ENCODE data around the gene DOCK11.

Gene DOCK11

GRCh38 chrX:118632862-118633261 is 137.2 kb downstream of the DOCK11 start:
- Histone ChIP-seq H3K27ac (ENCODE audit: low read depth, low read length, poor library complexity, severe bottlenecking) (no peak overlapping the region), H3K27me3 (ENCODE audit: insufficient read depth, low read length) (no peaks in the 10 kb centered on the region), H3F3A (ENCODE audit: insufficient read depth, low read length) (no peaks in the 10 kb centered on the region), H3K36me3 (ENCODE audit: insufficient read depth, low read length) (peaks cover 23% of the 10 kb centered on the region), H3K9me2 (ENCODE audit: low read depth, low read length) (no peaks in the 10 kb centered on the region), H4K20me1 (ENCODE audit: insufficient read depth, low read length) (no peaks in the 10 kb centered on the region), H2AFZ (ENCODE audit: low read length) (no peak overlapping the region), H3K79me2 (ENCODE audit: insufficient read depth, low read length) (no peaks in the 10 kb centered on the region), H3K4me2 (ENCODE audit: low read length) (no peak overlapping the region), H3K4me3 (ENCODE audit: low read depth, low read length, poor library complexity, severe bottlenecking) (no peak overlapping the region), H3K9me3 (ENCODE audit: low read length) (no peaks in the 10 kb centered on the region), H3K9ac (ENCODE audit: low read length) (no peak overlapping the region), H3K4me1 (ENCODE audit: insufficient read depth, low read length, severe bottlenecking) (peaks cover 11% of the 10 kb centered on the region)
- TF ChIP-seq EZH2 (IDR thresholded peaks at IDR 0.05; ENCODE audit: borderline replicate concordance, low read length) (no peak), CTCF (IDR thresholded peaks at IDR 0.05; ENCODE audit: low read length) (no peak)

GRCh38 chrX:118633530-118633929 is 137.9 kb downstream of the DOCK11 start:
- TF ChIP-seq CTCF (IDR thresholded peaks at IDR 0.05; ENCODE audit: low read length), result no peak
- TF ChIP-seq EZH2 (IDR thresholded peaks at IDR 0.05; ENCODE audit: borderline replicate concordance, low read length), result no peak
- Histone ChIP-seq H3K9me2 (ENCODE audit: low read depth, low read length) (no peaks in the 10 kb centered on the region), H3K4me2 (ENCODE audit: low read length) (no peak overlapping the region), H3K36me3 (ENCODE audit: insufficient read depth, low read length) (peaks cover 24% of the 10 kb centered on the region), H3K79me2 (ENCODE audit: insufficient read depth, low read length) (no peaks in the 10 kb centered on the region), H3F3A (ENCODE audit: insufficient read depth, low read length) (no peaks in the 10 kb centered on the region), H4K20me1 (ENCODE audit: insufficient read depth, low read length) (no peaks in the 10 kb centered on the region), H3K27me3 (ENCODE audit: insufficient read depth, low read length) (no peaks in the 10 kb centered on the region), H3K9ac (ENCODE audit: low read length) (no peak overlapping the region), H3K27ac (ENCODE audit: low read depth, low read length, poor library complexity, severe bottlenecking) (no peak overlapping the region), H3K4me1 (ENCODE audit: insufficient read depth, low read length, severe bottlenecking) (peaks cover 11% of the 10 kb centered on the region), H3K4me3 (ENCODE audit: low read depth, low read length, poor library complexity, severe bottlenecking) (no peak overlapping the region), H3K9me3 (ENCODE audit: low read length) (no peaks in the 10 kb centered on the region), H2AFZ (ENCODE audit: low read length) (no peak overlapping the region)

GRCh38 chrX:118634336-118634735 is 138.7 kb downstream of the DOCK11 start:
- Histone ChIP-seq H3K9me3 (ENCODE audit: low read length) (no peaks in the 10 kb centered on the region), H3K27me3 (ENCODE audit: insufficient read depth, low read length) (no peaks in the 10 kb centered on the region), H3K9ac (ENCODE audit: low read length) (no peak overlapping the region), H3K36me3 (ENCODE audit: insufficient read depth, low read length) (peaks cover 24% of the 10 kb centered on the region), H3K4me1 (ENCODE audit: insufficient read depth, low read length, severe bottlenecking) (peaks cover 11% of the 10 kb centered on the region), H3F3A (ENCODE audit: insufficient read depth, low read length) (no peaks in the 10 kb centered on the region), H4K20me1 (ENCODE audit: insufficient read depth, low read length) (no peaks in the 10 kb centered on the region), H3K4me2 (ENCODE audit: low read length) (no peak overlapping the region), H3K9me2 (ENCODE audit: low read depth, low read length) (no peaks in the 10 kb centered on the region), H3K79me2 (ENCODE audit: insufficient read depth, low read length) (no peaks in the 10 kb centered on the region), H2AFZ (ENCODE audit: low read length) (no peak overlapping the region), H3K27ac (ENCODE audit: low read depth, low read length, poor library complexity, severe bottlenecking) (no peak overlapping the region), H3K4me3 (ENCODE audit: low read depth, low read length, poor library complexity, severe bottlenecking) (no peak overlapping the region)
- TF ChIP-seq EZH2 (IDR thresholded peaks at IDR 0.05; ENCODE audit: borderline replicate concordance, low read length), result no peak
- TF ChIP-seq CTCF (IDR thresholded peaks at IDR 0.05; ENCODE audit: low read length), result no peak
